Parathyroid adenoma (tissue), 2 donors: Measurements from ENCODE around the gene STAG2.

Experiments
- H2AFZ ChIP-seq: fragments of 300-600 bp; sonication (generic); one replicate; pipeline ENCODE4 v1.7.0; 2017; ENCODE audit warnings: antibody characterized with exemption, mild to moderate bottlenecking
- H3K27ac ChIP-seq: fragments of 300-600 bp; sonication (generic); one replicate; pipeline ENCODE4 v1.7.0; 2017
- H3K27me3 ChIP-seq: fragments of 300-600 bp; sonication (generic); one replicate; pipeline ENCODE4 v1.7.0; 2017; ENCODE audit warnings: low read length; ENCODE audit not compliant: control insufficient read depth, insufficient read depth
- H3K36me3 ChIP-seq: fragments of 300-600 bp; sonication (generic); one replicate; pipeline ENCODE4 v1.7.0; 2017; ENCODE audit warnings: low read length; ENCODE audit not compliant: control insufficient read depth, insufficient read depth
- H3K4me1 ChIP-seq: fragments of 300-600 bp; sonication (generic); one replicate; pipeline ENCODE4 v1.7.0; 2017; ENCODE audit warnings: control low read depth
- H3K4me2 ChIP-seq: fragments of 300-600 bp; sonication (generic); one replicate; pipeline ENCODE4 v1.7.0; 2017; ENCODE audit warnings: low read length
- H3K4me3 ChIP-seq: fragments of 300-600 bp; sonication (generic); one replicate; pipeline ENCODE4 v1.7.0; 2017; ENCODE audit warnings: low read depth, low read length
- H3K79me2 ChIP-seq: fragments of 300-600 bp; sonication (generic); one replicate; pipeline ENCODE4 v1.7.0; 2017; ENCODE audit warnings: control low read depth
- H3K9ac ChIP-seq: fragments of 300-600 bp; sonication (generic); one replicate; pipeline ENCODE4 v1.7.0; 2017; ENCODE audit warnings: mild to moderate bottlenecking
- H3K9me3 ChIP-seq: fragments of 300-600 bp; sonication (generic); one replicate; pipeline ENCODE4 v1.7.0; 2017; ENCODE audit warnings: low read length; ENCODE audit not compliant: control insufficient read depth
- TF ChIP-seq, protein P1 (sequence below): fragments of 300-600 bp; sonication (generic); IDR thresholded peaks from one replicate; pipeline ENCODE4 v1.7.0; 2017; ENCODE audit warnings: antibody characterized with exemption, mild to moderate bottlenecking
- donor health status: primary hyperparathyroidism.

Gene STAG2

DNA sequence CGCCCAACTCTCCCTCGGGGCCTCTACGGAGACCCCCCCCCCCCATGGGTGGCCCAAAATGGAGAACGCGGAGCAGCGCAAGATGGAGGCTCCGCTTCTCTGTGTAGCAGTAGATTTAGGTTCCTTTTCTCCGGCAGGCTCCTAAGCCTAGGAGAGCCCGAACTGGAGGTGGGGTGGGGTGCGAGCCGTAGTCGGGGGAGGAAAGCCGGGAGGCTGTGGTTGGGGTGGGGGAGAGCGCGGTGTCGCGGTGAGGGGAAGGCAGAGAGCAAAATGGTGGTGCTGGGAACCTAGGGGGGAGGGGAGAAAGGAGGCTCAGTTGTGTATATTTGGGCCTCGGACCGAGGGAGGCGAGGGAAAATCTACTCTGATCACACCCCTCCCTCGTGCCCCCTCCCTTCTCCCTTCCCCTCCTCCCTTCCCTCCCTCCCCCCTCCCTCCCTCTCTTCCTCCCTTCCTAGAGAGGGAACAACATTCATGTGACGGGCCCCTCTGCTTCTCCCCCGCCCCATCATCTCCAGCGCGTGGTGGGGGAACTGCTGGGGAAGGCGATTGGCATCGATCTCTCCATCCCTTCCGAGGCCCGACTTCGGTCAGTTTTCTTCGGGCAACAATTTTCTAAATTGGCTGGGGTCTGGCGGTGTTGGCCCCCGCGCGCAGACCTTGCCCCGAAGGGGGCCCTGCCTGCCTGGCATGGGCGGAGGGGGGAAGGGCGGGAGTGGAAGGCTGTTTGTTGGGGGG is at the start of gene STAG2:
Gene STAG2, plus strand, starts transcription at position 439 of the 738 bp plus-strand sequence. CDS start 60,922 bp downstream, outside the sequence.
- Histone ChIP-seq H3K27ac (peak within 1 kb of the TSS; percentile 99), H3K4me1 (no peaks in the 10 kb centered on the region), H3K36me3 (no peaks in the 10 kb centered on the region), H3K4me3 (peak within 1 kb of the TSS; percentile 84), H3K27me3 (no peaks in the 10 kb centered on the region), H3K4me2 (peak within 1 kb of the TSS; percentile 79), H3K79me2 (peaks cover 11% of the 10 kb centered on the region), H3K9ac (peak within 1 kb of the TSS; percentile 94), H3K9me3 (no peaks in the 10 kb centered on the region), H2AFZ (peak within 1 kb of the TSS; percentile 92)
- TF ChIP-seq, protein P1, sequence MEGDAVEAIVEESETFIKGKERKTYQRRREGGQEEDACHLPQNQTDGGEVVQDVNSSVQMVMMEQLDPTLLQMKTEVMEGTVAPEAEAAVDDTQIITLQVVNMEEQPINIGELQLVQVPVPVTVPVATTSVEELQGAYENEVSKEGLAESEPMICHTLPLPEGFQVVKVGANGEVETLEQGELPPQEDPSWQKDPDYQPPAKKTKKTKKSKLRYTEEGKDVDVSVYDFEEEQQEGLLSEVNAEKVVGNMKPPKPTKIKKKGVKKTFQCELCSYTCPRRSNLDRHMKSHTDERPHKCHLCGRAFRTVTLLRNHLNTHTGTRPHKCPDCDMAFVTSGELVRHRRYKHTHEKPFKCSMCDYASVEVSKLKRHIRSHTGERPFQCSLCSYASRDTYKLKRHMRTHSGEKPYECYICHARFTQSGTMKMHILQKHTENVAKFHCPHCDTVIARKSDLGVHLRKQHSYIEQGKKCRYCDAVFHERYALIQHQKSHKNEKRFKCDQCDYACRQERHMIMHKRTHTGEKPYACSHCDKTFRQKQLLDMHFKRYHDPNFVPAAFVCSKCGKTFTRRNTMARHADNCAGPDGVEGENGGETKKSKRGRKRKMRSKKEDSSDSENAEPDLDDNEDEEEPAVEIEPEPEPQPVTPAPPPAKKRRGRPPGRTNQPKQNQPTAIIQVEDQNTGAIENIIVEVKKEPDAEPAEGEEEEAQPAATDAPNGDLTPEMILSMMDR = no peak

DNA sequence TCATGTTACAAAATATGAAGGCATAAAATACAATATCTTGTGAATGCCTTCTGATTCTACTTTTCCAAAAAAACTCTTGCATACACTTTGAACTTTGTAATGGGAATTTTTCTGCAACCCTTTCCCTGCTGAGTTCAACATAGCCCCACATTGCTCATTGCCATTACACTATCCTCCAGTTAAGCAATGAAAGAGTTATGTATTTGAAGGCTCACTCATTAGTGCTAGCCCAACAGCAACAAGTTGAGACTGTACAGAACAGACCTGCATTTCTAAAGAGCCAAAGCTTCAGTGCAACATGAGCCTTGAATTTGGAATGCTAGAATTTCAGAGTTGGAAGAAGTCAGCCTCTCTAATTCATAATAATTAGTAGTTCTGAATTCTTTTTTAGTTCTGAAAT is 44.4 kb upstream of the STAG2 start:
- no peaks in the 10 kb centered on the region for H3K9me3 ChIP-seq
- no peak overlapping the region for H3K4me3 ChIP-seq
- no peaks in the 10 kb centered on the region for H3K4me1 ChIP-seq
- TF ChIP-seq, protein P1 = no peak
- no peaks in the 10 kb centered on the region for H3K27me3 ChIP-seq
- H3K9ac ChIP-seq = no peak overlapping the region
- H2AFZ ChIP-seq = no peak overlapping the region
- H3K4me2 ChIP-seq = no peak overlapping the region
- H3K36me3 ChIP-seq = no peaks in the 10 kb centered on the region
- no peak overlapping the region for H3K27ac ChIP-seq
- no peaks in the 10 kb centered on the region for H3K79me2 ChIP-seq

DNA sequence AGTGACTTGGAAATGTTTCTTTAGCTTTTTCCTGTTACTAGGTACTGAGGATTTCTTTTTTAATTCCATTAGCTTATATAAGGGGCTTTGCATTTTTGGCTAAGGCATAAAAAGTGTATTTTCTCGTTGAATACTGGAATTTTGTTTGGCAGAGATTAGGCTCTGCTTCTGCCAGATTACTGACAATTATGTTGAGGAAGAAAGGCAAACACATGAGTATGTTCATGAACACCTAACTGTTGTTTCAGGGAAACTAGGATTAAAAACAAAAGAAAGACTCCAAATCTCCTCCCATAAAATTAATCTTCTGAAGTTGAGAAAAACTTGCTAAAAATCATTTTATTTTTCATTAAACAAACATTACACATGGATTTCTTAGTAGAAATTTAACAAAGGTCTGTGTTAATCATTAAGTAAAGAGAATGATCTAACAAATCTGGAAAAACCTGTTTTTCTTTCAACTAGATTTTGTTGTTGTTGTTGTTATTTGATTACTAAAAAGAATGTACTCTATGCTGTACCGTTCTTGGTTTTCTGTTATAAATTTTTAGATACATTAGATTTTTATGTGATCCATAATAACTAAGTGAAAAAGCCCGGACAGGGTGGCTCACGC is 43.3 kb upstream of the STAG2 start:
- H3K9ac ChIP-seq = no peak overlapping the region
- H3K79me2 ChIP-seq = no peaks in the 10 kb centered on the region
- no peak overlapping the region for H2AFZ ChIP-seq
- TF ChIP-seq, protein P1 = no peak
- H3K4me2 ChIP-seq = no peak overlapping the region
- H3K4me1 ChIP-seq = no peaks in the 10 kb centered on the region
- H3K4me3 ChIP-seq = no peak overlapping the region
- H3K36me3 ChIP-seq = no peaks in the 10 kb centered on the region
- H3K9me3 ChIP-seq = no peaks in the 10 kb centered on the region
- H3K27me3 ChIP-seq = no peaks in the 10 kb centered on the region
- H3K27ac ChIP-seq = no peak overlapping the region

DNA sequence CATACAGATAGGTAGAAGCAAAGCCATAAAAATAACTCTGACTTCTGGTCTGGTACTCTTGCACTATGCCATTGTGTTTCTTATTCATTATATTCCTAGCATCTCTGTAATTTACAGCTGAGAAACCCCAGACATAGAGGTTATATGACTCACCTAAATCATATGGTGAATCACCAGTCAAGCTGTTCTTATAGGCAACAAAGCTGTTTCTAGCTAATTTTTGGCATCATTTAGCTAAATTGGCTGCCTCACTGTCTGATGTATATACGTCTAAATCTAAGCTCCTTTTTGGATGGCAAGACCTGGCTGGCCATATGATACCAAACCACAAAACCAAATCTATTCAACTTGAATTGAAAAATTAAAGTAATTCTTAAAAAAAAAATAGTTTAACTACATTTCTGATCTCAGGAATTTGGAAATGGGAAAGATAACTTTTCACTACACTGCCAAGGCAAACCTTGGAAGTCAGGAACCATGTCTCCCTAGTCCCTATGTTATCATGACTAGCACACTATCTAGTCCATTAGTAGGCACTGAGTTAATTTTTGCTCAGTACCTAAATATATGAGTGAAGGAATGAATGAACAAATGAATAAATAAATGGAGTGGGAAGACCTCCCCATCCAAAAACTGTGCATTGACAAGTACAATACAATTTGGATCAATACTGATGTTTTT is 41.3 kb upstream of the STAG2 start:
- Histone ChIP-seq H3K27ac (no peak overlapping the region), H3K9me3 (no peaks in the 10 kb centered on the region), H3K4me1 (no peaks in the 10 kb centered on the region), H3K36me3 (no peaks in the 10 kb centered on the region), H2AFZ (no peak overlapping the region), H3K27me3 (no peaks in the 10 kb centered on the region), H3K4me3 (no peak overlapping the region), H3K9ac (no peak overlapping the region), H3K79me2 (no peaks in the 10 kb centered on the region), H3K4me2 (no peak overlapping the region)
- TF ChIP-seq, protein P1 = no peak
